A549 (cell line): ENCODE results near the gene SLC26A4. TPM values are rescaled to one million over a fixed set of nuclear protein-coding genes. Genes with fewer than 3 reads are reported as not detected.

Experiments
- ATAC-seq, 2 experiments: fragments of 200-7000 bp in 1 of 2; fragments of >200 bp in 1 of 2; cut with Nextera tagmentation in 1 of 2; cut with Tn5 transposase in 1 of 2; 3 replicates each; pipeline versions ENCODE4 v1.8.0 to v1.9.1; 2018 to 2020; ENCODE audit warnings: mild to moderate bottlenecking in 1 of 2, moderate library complexity in 1 of 2
- CTCF ChIA-PET: fragments of 300-600 bp; sonication (Branson Sonifier 250); formaldehyde crosslinking; extraction: SDS; loops from one replicate; lab custom pipeline; 2021; ENCODE audit warnings: antibody characterized with exemption, inconsistent platforms; lab: Yijun Ruan, JAX
- POLR2A ChIA-PET: fragments of 350-600 bp; formaldehyde crosslinking; extraction: SDS; loops from one replicate; lab custom pipeline; 2021; ENCODE audit warnings: antibody characterized with exemption, inconsistent platforms; lab: Yijun Ruan, JAX
- DNase-seq, 2 experiments: peaks; one replicate each; pipeline versions ENCODE4 v3.0.0 to v3.0.0-alpha.2; 2011 to 2016; ENCODE audit warnings: low read depth in 1 of 2, low spot score in 1 of 2
- FAIRE-seq: peaks from 2 replicates; lab custom pipeline; 2011; peaks lifted over from hg19 to GRCh38; lab: Jason Lieb, UNC
- H3K27ac ChIP-seq, 2 experiments: fragments of >200 bp; sonication (Bioruptor Twin); formaldehyde crosslinking; 3 replicates each; pipeline ENCODE4 v1.5.1; 2016 to 2017
- H3K4me1 ChIP-seq: fragments of >200 bp; sonication (Bioruptor Twin); formaldehyde crosslinking; 3 replicates; pipeline ENCODE4 v1.6.1; 2016
- H3K4me2 ChIP-seq: fragments of >200 bp; sonication (Bioruptor Twin); formaldehyde crosslinking; 3 replicates; pipeline ENCODE4 v1.6.1; 2016
- H3K4me3 ChIP-seq: fragments of >200 bp; sonication (Bioruptor Twin); formaldehyde crosslinking; 3 replicates; pipeline ENCODE4 v1.5.1; 2016
- H3K9me3 ChIP-seq: fragments of >200 bp; sonication (Bioruptor Twin); formaldehyde crosslinking; 3 replicates; pipeline ENCODE4 v1.6.1; 2016
- BHLHE40 ChIP-seq: IDR thresholded peaks from 2 replicates; pipeline ENCODE4 v1.6.1; 2012; ENCODE audit warnings: low read depth, low read length, inconsistent platforms
- CBX8 ChIP-seq: fragments of 200-600 bp; sonication (generic); IDR thresholded peaks from 2 replicates; pipeline ENCODE4 v1.6.1; 2016
- CEBPB ChIP-seq, 2 experiments: fragments of >200 bp in 1 of 2; sonication (Bioruptor Twin) in 1 of 2; formaldehyde crosslinking in 1 of 2; IDR thresholded peaks; 2 replicates each; pipeline ENCODE4 v1.6.1; 2012 to 2016
- EHF ChIP-seq: fragments of 250-450 bp; sonication (Bioruptor Pico); IDR thresholded peaks from 2 replicates; pipeline ENCODE4 v1.5.0; 2020; ENCODE audit warnings: mild to moderate bottlenecking
- EHMT2 ChIP-seq: fragments of 200-600 bp; sonication (generic); IDR thresholded peaks from 2 replicates; pipeline ENCODE4 v1.6.1; 2016; ENCODE audit warnings: antibody characterized with exemption, low read depth, mild to moderate bottlenecking, moderate library complexity
- FOSL2 ChIP-seq, 2 experiments: fragments of 450-650 bp in 1 of 2; fragments of >200 bp in 1 of 2; sonication (Bioruptor Twin) in 1 of 2; formaldehyde crosslinking; IDR thresholded peaks; 2 replicates each; pipeline versions ENCODE4 v1.5.0 to v1.6.1; 2016 to 2020; ENCODE audit warnings: mild to moderate bottlenecking in 1 of 2, moderate library complexity in 1 of 2
- FOXS1 ChIP-seq: fragments of 250-450 bp; sonication (Bioruptor Pico); IDR thresholded peaks from 2 replicates; pipeline ENCODE4 v1.5.0; 2020; ENCODE audit warnings: mild to moderate bottlenecking, moderate library complexity
- HEYL ChIP-seq: fragments of 250-450 bp; sonication (Bioruptor Pico); IDR thresholded peaks from 2 replicates; pipeline ENCODE4 v1.8.0; 2021; ENCODE audit warnings: mild to moderate bottlenecking, moderate library complexity
- HOXA7 ChIP-seq: fragments of 250-450 bp; sonication (Bioruptor Pico); IDR thresholded peaks from 2 replicates; pipeline ENCODE4 v1.5.0; 2020; ENCODE audit warnings: mild to moderate bottlenecking, moderate library complexity
- HOXB5 ChIP-seq: fragments of 250-450 bp; sonication (Bioruptor Pico); IDR thresholded peaks from 2 replicates; pipeline ENCODE4 v1.5.0; 2020; ENCODE audit warnings: mild to moderate bottlenecking, moderate library complexity
- JUN ChIP-seq, 2 experiments: fragments of >200 bp; sonication (Bioruptor Twin); formaldehyde crosslinking; IDR thresholded peaks; 2 replicates in 1 of 2; 3 replicates in 1 of 2; pipeline ENCODE4 v1.6.1; 2016 to 2017
- KDM1A ChIP-seq: fragments of 200-600 bp; sonication (generic); IDR thresholded peaks from 2 replicates; pipeline ENCODE4 v1.6.1; 2016; ENCODE audit warnings: low read depth, mild to moderate bottlenecking
- NR3C1 ChIP-seq: fragments of >200 bp; sonication (Bioruptor Twin); formaldehyde crosslinking; IDR thresholded peaks from 3 replicates; pipeline ENCODE4 v1.6.1; 2017
- PHF8 ChIP-seq: fragments of 200-600 bp; sonication (generic); IDR thresholded peaks from 2 replicates; pipeline ENCODE4 v1.6.1; 2016; ENCODE audit warnings: low read depth, mild to moderate bottlenecking, antibody characterized with exemption, moderate library complexity, borderline replicate concordance
- POLR2A ChIP-seq: IDR thresholded peaks from 2 replicates; pipeline ENCODE4 v1.6.1; 2012; ENCODE audit warnings: mild to moderate bottlenecking, low read length
- RARB ChIP-seq: fragments of 250-450 bp; sonication (Bioruptor Pico); IDR thresholded peaks from 2 replicates; pipeline ENCODE4 v1.8.0; 2021; ENCODE audit warnings: mild to moderate bottlenecking, moderate library complexity
- SREBF2 ChIP-seq: fragments of 450-650 bp; IDR thresholded peaks from 2 replicates; pipeline ENCODE4 v1.6.1; 2014; ENCODE audit warnings: mild to moderate bottlenecking, moderate library complexity
- TP53 ChIP-seq: fragments of 250-450 bp; sonication (Bioruptor Pico); IDR thresholded peaks from 2 replicates; pipeline ENCODE4 v1.5.0; 2021; ENCODE audit warnings: mild to moderate bottlenecking, moderate library complexity
- ZC3H11A ChIP-seq: fragments of 450-650 bp; IDR thresholded peaks from 2 replicates; pipeline ENCODE4 v1.6.1; 2014; ENCODE audit warnings: antibody characterized with exemption, mild to moderate bottlenecking
- ZFP36 ChIP-seq: fragments of 450-650 bp; IDR thresholded peaks from 2 replicates; pipeline ENCODE4 v1.6.1; 2014; ENCODE audit warnings: borderline replicate concordance; ENCODE audit not compliant: partially characterized antibody
- ZNF302 ChIP-seq: fragments of 250-450 bp; sonication (Bioruptor Pico); IDR thresholded peaks from 2 replicates; pipeline ENCODE4 v1.9.0; 2021; ENCODE audit warnings: inconsistent platforms, mild to moderate bottlenecking, moderate library complexity
- WGBS: methylation state at CpG from one replicate; pipeline ENCODE4 v1.1.6; 2017; ENCODE audit errors: missing lambda C conversion rate; 5-methylcytosine and 5-hydroxymethylcytosine counted together
- polyA plus RNA-seq, 4 experiments: library from polyadenylated mRNA; depleted of rRNA in 3 of 4; stranded (reverse); fragments of >200 nt; fragmentation: RNase III in 1 of 4; extraction: RNeasy Plus Mini Kit Qiagen cat#74134 plus additional on column Dnase treatment in 1 of 4; gene quantifications; 2 replicates in 3 of 4; 3 replicates in 1 of 4; pipeline ENCODE4 v1.2.3, GENCODE V29; 2011 to 2017
- TF ChIP-seq, protein P1 (sequence below): fragments of >200 bp; sonication (Bioruptor Twin); formaldehyde crosslinking; IDR thresholded peaks from 3 replicates; pipeline ENCODE4 v1.5.1; 2016
- TF ChIP-seq, protein P2 (sequence below): fragments of 250-450 bp; sonication (Bioruptor Pico); IDR thresholded peaks from 2 replicates; pipeline ENCODE4 v1.5.0; 2020; ENCODE audit warnings: low read depth, mild to moderate bottlenecking, moderate library complexity
- TF ChIP-seq, protein P3 (sequence below): IDR thresholded peaks from 2 replicates; pipeline ENCODE4 v1.6.1; 2012; ENCODE audit warnings: low read depth, borderline replicate concordance
- TF ChIP-seq, protein P4 (sequence below): fragments of >200 bp; sonication (Bioruptor Twin); formaldehyde crosslinking; IDR thresholded peaks from 3 replicates; pipeline ENCODE4 v1.6.1; 2016
- TF ChIP-seq, protein P5 (sequence below): fragments of 150-350 bp; IDR thresholded peaks from 2 replicates; pipeline ENCODE4 v1.6.1; 2014; ENCODE audit warnings: low read depth, mild to moderate bottlenecking, low read length

Gene SLC26A4
- polyA plus RNA-seq, 2 of the 4 experiments (the other 2 are of a cell fraction) = 0.21 to 0.43 TPM

DNA sequence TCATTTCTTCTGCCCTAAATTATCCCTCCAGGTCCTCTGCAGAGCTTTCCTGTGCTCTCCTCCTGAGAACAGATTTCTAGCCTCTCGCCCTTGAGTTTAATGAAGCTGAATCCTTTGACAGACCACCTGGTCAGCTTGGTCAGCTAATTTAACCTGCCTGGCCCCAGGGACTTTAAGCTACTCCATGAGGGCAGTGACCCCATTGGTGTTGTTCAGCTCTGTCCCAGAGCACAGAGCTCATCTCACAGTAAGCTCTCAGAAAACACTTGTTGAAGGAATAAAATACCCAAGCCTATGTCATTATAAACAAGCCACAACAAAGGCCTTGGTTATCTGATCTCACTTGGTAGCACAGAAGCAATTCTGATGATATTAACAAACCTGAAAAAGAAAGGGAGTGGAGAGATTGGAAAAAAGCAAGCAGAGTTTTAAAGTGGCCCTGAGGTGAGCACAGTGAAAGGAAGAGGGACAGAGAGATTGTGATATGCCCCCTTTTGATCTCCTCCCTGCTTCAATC is 24.4 kb downstream of the SLC26A4 start:
- ATAC-seq = no peak
- 40% methylated on average over 1 of the region's 1 CpG for WGBS
- Histone ChIP-seq H3K4me1 (no peaks in the 10 kb centered on the region), H3K27ac (no peak overlapping the region), H3K4me2 (no peak overlapping the region), H3K4me3 (no peak overlapping the region), H3K9me3 (no peaks in the 10 kb centered on the region)
- no peak for DNase-seq
- ChIA-PET POLR2A (no interaction called here), CTCF (interaction anchor here (0.5 to 1.4 kb wide), 2 partner anchors 20 to 958 kb away, joined by 3 read pairs; no protein-coding TSS in a partner anchor)
- TF ChIP-seq EHF (no peak), HEYL (CRISPR knock-in tag) (no peak), FOXS1 (CRISPR knock-in tag) (no peak), ZFP36 (no peak), RARB (CRISPR knock-in tag) (no peak), TP53 (CRISPR knock-in tag) (no peak), KDM1A (no peak), ZC3H11A (no peak), EHMT2 (no peak), CEBPB (IDR thresholded peaks at IDR 0.05) (no peak), POLR2A (no peak), HOXA7 (no peak), CBX8 (no peak)
- TF ChIP-seq, protein P1, sequence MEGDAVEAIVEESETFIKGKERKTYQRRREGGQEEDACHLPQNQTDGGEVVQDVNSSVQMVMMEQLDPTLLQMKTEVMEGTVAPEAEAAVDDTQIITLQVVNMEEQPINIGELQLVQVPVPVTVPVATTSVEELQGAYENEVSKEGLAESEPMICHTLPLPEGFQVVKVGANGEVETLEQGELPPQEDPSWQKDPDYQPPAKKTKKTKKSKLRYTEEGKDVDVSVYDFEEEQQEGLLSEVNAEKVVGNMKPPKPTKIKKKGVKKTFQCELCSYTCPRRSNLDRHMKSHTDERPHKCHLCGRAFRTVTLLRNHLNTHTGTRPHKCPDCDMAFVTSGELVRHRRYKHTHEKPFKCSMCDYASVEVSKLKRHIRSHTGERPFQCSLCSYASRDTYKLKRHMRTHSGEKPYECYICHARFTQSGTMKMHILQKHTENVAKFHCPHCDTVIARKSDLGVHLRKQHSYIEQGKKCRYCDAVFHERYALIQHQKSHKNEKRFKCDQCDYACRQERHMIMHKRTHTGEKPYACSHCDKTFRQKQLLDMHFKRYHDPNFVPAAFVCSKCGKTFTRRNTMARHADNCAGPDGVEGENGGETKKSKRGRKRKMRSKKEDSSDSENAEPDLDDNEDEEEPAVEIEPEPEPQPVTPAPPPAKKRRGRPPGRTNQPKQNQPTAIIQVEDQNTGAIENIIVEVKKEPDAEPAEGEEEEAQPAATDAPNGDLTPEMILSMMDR = no peak
- TF ChIP-seq, protein P2, sequence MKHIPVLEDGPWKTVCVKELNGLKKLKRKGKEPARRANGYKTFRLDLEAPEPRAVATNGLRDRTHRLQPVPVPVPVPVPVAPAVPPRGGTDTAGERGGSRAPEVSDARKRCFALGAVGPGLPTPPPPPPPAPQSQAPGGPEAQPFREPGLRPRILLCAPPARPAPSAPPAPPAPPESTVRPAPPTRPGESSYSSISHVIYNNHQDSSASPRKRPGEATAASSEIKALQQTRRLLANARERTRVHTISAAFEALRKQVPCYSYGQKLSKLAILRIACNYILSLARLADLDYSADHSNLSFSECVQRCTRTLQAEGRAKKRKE = no peak
- TF ChIP-seq, protein P3, sequence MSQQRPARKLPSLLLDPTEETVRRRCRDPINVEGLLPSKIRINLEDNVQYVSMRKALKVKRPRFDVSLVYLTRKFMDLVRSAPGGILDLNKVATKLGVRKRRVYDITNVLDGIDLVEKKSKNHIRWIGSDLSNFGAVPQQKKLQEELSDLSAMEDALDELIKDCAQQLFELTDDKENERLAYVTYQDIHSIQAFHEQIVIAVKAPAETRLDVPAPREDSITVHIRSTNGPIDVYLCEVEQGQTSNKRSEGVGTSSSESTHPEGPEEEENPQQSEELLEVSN = no peak
- no peak for FAIRE-seq

DNA sequence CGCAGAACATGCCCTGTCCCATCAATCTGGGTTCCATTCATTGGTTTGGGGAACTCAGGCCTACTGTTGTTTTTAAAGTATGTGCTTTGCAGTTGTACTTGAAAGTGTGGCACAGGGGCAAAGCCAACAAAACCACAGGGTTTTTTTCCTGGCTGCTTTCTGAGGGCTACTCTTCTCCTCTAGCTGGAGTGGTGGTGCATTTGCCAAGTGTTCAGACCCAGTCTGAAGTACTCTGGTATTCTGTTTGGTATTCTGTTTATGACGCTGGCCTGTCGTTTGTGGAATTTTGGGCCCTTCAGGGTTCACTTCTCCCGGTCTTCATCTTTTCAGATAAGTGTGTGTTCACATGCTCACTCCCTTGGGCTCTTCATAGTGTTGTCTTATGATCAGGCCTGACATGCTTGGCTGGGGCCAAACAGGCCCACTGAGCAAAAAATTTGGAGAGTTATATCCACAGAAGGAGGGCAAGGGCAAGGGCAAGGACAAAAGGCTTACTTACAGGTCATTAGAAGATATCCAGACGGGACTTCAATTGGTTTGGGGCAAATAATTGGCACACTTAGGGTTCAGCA is 26.3 kb downstream of the SLC26A4 start:
- ChIA-PET CTCF (no interaction called here), POLR2A (no interaction called here)
- FAIRE-seq (no peak), DNase-seq (no peak), ATAC-seq (no peak)
- Histone ChIP-seq H3K27ac (no peak overlapping the region), H3K4me3 (no peak overlapping the region), H3K9me3 (no peaks in the 10 kb centered on the region), H3K4me2 (no peak overlapping the region), H3K4me1 (no peaks in the 10 kb centered on the region)
- 74% methylated on average over 5 of the region's 5 CpGs for WGBS
- TF ChIP-seq NR3C1 (no peak), KDM1A (no peak), FOSL2 (IDR thresholded peaks at IDR 0.05) (no peak), FOSL2 (CRISPR knock-in tag; IDR thresholded peaks at IDR 0.05) (no peak), PHF8 (no peak), POLR2A (no peak), BHLHE40 (no peak), SREBF2 (no peak), HOXA7 (no peak), HOXB5 (CRISPR knock-in tag) (no peak), JUN (IDR thresholded peaks at IDR 0.05) (no peak), ZNF302 (CRISPR knock-in tag) (no peak)
- TF ChIP-seq, protein P4, sequence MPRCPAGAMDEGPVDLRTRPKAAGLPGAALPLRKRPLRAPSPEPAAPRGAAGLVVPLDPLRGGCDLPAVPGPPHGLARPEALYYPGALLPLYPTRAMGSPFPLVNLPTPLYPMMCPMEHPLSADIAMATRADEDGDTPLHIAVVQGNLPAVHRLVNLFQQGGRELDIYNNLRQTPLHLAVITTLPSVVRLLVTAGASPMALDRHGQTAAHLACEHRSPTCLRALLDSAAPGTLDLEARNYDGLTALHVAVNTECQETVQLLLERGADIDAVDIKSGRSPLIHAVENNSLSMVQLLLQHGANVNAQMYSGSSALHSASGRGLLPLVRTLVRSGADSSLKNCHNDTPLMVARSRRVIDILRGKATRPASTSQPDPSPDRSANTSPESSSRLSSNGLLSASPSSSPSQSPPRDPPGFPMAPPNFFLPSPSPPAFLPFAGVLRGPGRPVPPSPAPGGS = no peak
- TF ChIP-seq, protein P5, sequence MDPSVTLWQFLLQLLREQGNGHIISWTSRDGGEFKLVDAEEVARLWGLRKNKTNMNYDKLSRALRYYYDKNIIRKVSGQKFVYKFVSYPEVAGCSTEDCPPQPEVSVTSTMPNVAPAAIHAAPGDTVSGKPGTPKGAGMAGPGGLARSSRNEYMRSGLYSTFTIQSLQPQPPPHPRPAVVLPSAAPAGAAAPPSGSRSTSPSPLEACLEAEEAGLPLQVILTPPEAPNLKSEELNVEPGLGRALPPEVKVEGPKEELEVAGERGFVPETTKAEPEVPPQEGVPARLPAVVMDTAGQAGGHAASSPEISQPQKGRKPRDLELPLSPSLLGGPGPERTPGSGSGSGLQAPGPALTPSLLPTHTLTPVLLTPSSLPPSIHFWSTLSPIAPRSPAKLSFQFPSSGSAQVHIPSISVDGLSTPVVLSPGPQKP = no peak
